A673 (cell line): ENCODE measurements around the gene EML6. TPM values are rescaled to one million over a fixed set of nuclear protein-coding genes. Genes with fewer than 3 reads are reported as not detected.

Source experiments
- BruUV-seq: library from RNA; stranded (reverse); fragments of 400-500 nt; replicated peaks from 2 replicates; lab custom pipeline; 2021; lab: Mats Ljungman, UMichigan
- CTCF ChIA-PET: fragments of 300-600 bp; sonication (Branson Sonifier 250); formaldehyde crosslinking; loops from one replicate; lab custom pipeline; 2022; ENCODE audit warnings: antibody characterized with exemption; lab: Charles Lee
- POLR2A ChIA-PET: fragments of 300-600 bp; sonication (Branson Sonifier 250); formaldehyde crosslinking; loops from one replicate; lab custom pipeline; 2022; ENCODE audit warnings: antibody characterized with exemption; ENCODE audit not compliant: low non-redundant PET; lab: Charles Lee
- DNase-seq: peaks from one replicate; pipeline ENCODE4 v3.0.0-alpha.2; 2015; ENCODE audit warnings: low spot score
- H3K27ac ChIP-seq: fragments of 200-600 bp; sonication (generic); 2 replicates; pipeline ENCODE4 v1.5.1; 2016; ENCODE audit warnings: mixed run types, low read depth, mild to moderate bottlenecking, mixed read lengths, antibody characterized with exemption, low read length; ENCODE audit not compliant: poor library complexity, severe bottlenecking
- H3K27me3 ChIP-seq: fragments of 200-600 bp; sonication (generic); replicated peaks from 2 replicates; pipeline ENCODE4 v1.6.1; 2017; ENCODE audit warnings: mixed run types, low read depth, mild to moderate bottlenecking, mixed read lengths, antibody characterized with exemption, low read length; ENCODE audit not compliant: insufficient read depth, poor library complexity
- H3K36me3 ChIP-seq: fragments of 200-600 bp; sonication (generic); 2 replicates; pipeline ENCODE4 v1.6.1; 2016; ENCODE audit warnings: mixed run types, mild to moderate bottlenecking, mixed read lengths, antibody characterized with exemption, low read length; ENCODE audit not compliant: insufficient read depth, poor library complexity, severe bottlenecking
- H3K4me1 ChIP-seq: fragments of 200-600 bp; sonication (generic); 2 replicates; pipeline ENCODE4 v1.6.1; 2017; ENCODE audit warnings: mixed run types, mild to moderate bottlenecking, mixed read lengths, antibody characterized with exemption, low read length; ENCODE audit not compliant: insufficient read depth, poor library complexity, severe bottlenecking
- H3K4me3 ChIP-seq: fragments of 200-600 bp; sonication (generic); 2 replicates; pipeline ENCODE4 v1.5.1; 2016; ENCODE audit warnings: low read depth, mixed run types, mild to moderate bottlenecking, mixed read lengths, low read length; ENCODE audit not compliant: poor library complexity, severe bottlenecking
- H3K9me3 ChIP-seq: fragments of 200-600 bp; sonication (generic); 2 replicates; pipeline ENCODE4 v1.6.1; 2016; ENCODE audit warnings: mixed run types, low read depth, mild to moderate bottlenecking, mixed read lengths, antibody characterized with exemption, low read length; ENCODE audit not compliant: poor library complexity, severe bottlenecking
- EZH2 ChIP-seq: fragments of 200-600 bp; sonication (generic); IDR thresholded peaks from 2 replicates; pipeline ENCODE4 v1.6.1; 2017; ENCODE audit warnings: borderline replicate concordance, low read depth, mild to moderate bottlenecking, mixed read lengths, antibody characterized with exemption, low read length; ENCODE audit not compliant: poor library complexity, severe bottlenecking
- intact Hi-C: fragments of 100-400 bp; cut with micrococcal nuclease; formaldehyde crosslinking; loops from one replicate; pipeline ENCODE4 v1.10.0; 2022; ENCODE audit not compliant: unreplicated experiment
- total RNA-seq: library from RNA; stranded (reverse); gene quantifications from 2 replicates; pipeline ENCODE4 v1.2.3, GENCODE V29; 2021
- TF ChIP-seq, protein P1 (sequence below): fragments of 300-800, 200-600 bp; sonication (generic); conservative IDR thresholded peaks from 2 replicates; pipeline ENCODE4 v1.5.1; 2017; ENCODE audit warnings: low read depth, mild to moderate bottlenecking, antibody characterized with exemption, low read length, moderate library complexity, mixed read lengths

EML6 gene
- total RNA-seq, 1 experiment from 2014 or later, result 1.9 TPM

DNA sequence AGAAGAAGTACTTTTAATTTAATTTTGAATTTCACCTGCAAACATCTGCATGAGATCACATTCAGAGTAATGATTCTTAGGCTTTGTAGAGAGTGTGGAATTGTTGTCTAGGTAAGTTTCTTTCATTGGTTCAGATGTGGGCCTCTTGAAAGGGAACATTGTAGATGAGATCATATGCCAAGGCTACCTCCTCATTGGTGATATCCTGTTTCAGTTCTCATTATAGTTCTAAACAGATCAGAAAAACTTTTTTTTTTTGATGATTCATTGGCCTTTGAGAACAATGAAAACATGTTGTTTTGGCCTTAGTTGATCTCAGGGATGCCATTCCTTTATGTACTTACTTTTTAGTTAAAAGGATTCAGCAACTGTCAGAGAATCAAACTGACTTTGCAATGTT, 44.5 kb downstream of the EML6 start:
- ChIA-PET POLR2A (no interaction called here), CTCF (no interaction called here)
- H3K4me1 ChIP-seq, result no peaks in the 10 kb centered on the region
- intact Hi-C loops, result no loop called here
- TF ChIP-seq, protein P1, sequence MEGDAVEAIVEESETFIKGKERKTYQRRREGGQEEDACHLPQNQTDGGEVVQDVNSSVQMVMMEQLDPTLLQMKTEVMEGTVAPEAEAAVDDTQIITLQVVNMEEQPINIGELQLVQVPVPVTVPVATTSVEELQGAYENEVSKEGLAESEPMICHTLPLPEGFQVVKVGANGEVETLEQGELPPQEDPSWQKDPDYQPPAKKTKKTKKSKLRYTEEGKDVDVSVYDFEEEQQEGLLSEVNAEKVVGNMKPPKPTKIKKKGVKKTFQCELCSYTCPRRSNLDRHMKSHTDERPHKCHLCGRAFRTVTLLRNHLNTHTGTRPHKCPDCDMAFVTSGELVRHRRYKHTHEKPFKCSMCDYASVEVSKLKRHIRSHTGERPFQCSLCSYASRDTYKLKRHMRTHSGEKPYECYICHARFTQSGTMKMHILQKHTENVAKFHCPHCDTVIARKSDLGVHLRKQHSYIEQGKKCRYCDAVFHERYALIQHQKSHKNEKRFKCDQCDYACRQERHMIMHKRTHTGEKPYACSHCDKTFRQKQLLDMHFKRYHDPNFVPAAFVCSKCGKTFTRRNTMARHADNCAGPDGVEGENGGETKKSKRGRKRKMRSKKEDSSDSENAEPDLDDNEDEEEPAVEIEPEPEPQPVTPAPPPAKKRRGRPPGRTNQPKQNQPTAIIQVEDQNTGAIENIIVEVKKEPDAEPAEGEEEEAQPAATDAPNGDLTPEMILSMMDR, result no peak
- no peak for TF ChIP-seq EZH2
- no peak overlapping the region for H3K27ac ChIP-seq
- no peaks in the 10 kb centered on the region for H3K36me3 ChIP-seq
- no peak for DNase-seq
- no peaks in the 10 kb centered on the region for H3K9me3 ChIP-seq
- no TSS peak for BruUV-seq
- no peak overlapping the region for H3K4me3 ChIP-seq
- no peaks in the 10 kb centered on the region for H3K27me3 ChIP-seq

- no peak for DNase-seq
- POLR2A ChIA-PET, result no interaction called here
- CTCF ChIA-PET, result no interaction called here
Observed at GRCh38 chr2:54768772-54769428, 45.4 kb downstream of the EML6 start.

DNA sequence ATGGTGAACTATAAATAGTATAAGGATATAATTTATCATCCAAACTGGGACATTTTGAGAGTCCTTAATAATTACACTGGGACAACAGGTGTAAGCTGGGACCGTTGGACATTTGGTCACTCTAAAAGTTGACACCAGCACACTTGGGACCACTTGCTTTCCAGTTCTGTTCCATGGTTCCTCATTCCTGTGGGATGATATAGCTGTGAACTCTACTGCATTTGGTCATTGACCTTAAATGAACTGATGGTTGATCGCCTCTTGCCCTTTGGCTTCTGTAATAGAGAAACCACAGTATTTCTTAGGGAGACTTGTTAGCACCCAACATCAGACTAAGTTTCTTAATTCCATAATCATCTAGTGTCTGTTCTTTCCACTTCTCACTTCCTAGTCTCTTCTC, 46.7 kb downstream of the EML6 start:
- TF ChIP-seq EZH2, result no peak
- TF ChIP-seq, protein P1, result no peak
- DNase-seq, result no peak
- Histone ChIP-seq H3K27me3 (no peaks in the 10 kb centered on the region), H3K4me3 (no peak overlapping the region), H3K9me3 (no peaks in the 10 kb centered on the region), H3K27ac (no peak overlapping the region), H3K36me3 (no peaks in the 10 kb centered on the region), H3K4me1 (no peaks in the 10 kb centered on the region)
- BruUV-seq, result no TSS peak
- intact Hi-C loops, result no loop called here
- ChIA-PET POLR2A (no interaction called here), CTCF (no interaction called here)

More at GRCh38 chr2:54768772-54769428, 45.4 kb downstream of the EML6 start:
- H3K9me3 ChIP-seq, result no peaks in the 10 kb centered on the region
- TF ChIP-seq, protein P1, result no peak
- no peak for TF ChIP-seq EZH2
- H3K27ac ChIP-seq, result no peak overlapping the region
- no TSS peak for BruUV-seq
- no peaks in the 10 kb centered on the region for H3K27me3 ChIP-seq
- no peaks in the 10 kb centered on the region for H3K4me1 ChIP-seq
- intact Hi-C loops, result no loop called here
- H3K4me3 ChIP-seq, result no peak overlapping the region
- H3K36me3 ChIP-seq, result no peaks in the 10 kb centered on the region
